Measurements from ENCODE around the gene MRPL53.

MRPL53 gene

GRCh38 chr2:74438248-74438647 is 34.2 kb downstream of the MRPL53 start:
- Histone ChIP-seq H3K27me3 (peaks cover 61% of the 10 kb centered on the region), H3K36me3 (no peaks in the 10 kb centered on the region), H3K4me3 (ENCODE audit: low read depth in 1 of 2, low read length in 1 of 2) (no peak overlapping the region), H3K9me3 (no peaks in the 10 kb centered on the region), H3K27ac (no peak overlapping the region), H3K4me1 (ENCODE audit: control insufficient read depth in 1 of 2, insufficient read depth in 1 of 2, low read depth in 1 of 2, low read length in 1 of 2) (peaks cover 14 to 19% of the 10 kb centered on the region in 2 experiments)
- TF ChIP-seq CTCF (IDR thresholded peaks at IDR 0.05): no peak

- Histone ChIP-seq H3K4me1 (ENCODE audit: control insufficient read depth in 1 of 2, insufficient read depth in 1 of 2, low read depth in 1 of 2, low read length in 1 of 2) (peaks cover 12 to 17% of the 10 kb centered on the region in 2 experiments), H3K27me3 (peaks cover 50% of the 10 kb centered on the region), H3K9me3 (no peaks in the 10 kb centered on the region), H3K36me3 (no peaks in the 10 kb centered on the region), H3K27ac (no peak overlapping the region), H3K4me3 (ENCODE audit: low read depth in 1 of 2, low read length in 1 of 2) (no peak overlapping the region)
- TF ChIP-seq CTCF (IDR thresholded peaks at IDR 0.05): no peak
Observed at GRCh38 chr2:74436848-74437695, 35.4 kb downstream of the MRPL53 start.

GRCh38 chr2:74436111-74436805 is 36.2 kb downstream of the MRPL53 start:
- Histone ChIP-seq H3K4me3 (ENCODE audit: low read depth in 1 of 2, low read length in 1 of 2) (no peak overlapping the region), H3K27ac (no peak overlapping the region), H3K36me3 (no peaks in the 10 kb centered on the region), H3K27me3 (peaks cover 42% of the 10 kb centered on the region), H3K9me3 (no peaks in the 10 kb centered on the region), H3K4me1 (ENCODE audit: control insufficient read depth in 1 of 2, insufficient read depth in 1 of 2, low read depth in 1 of 2, low read length in 1 of 2) (peaks cover 5 to 9% of the 10 kb centered on the region in 2 experiments)
- no peak for TF ChIP-seq CTCF (IDR thresholded peaks at IDR 0.05)

GRCh38 chr2:74430502-74430901 is 42.0 kb downstream of the MRPL53 start:
- no peaks in the 10 kb centered on the region for H3K36me3 ChIP-seq
- no peaks in the 10 kb centered on the region for H3K9me3 ChIP-seq
- no peaks in the 10 kb centered on the region for H3K27me3 ChIP-seq
- H3K4me3 ChIP-seq (ENCODE audit: low read depth in 1 of 2, low read length in 1 of 2): no peak overlapping the region
- no peak for TF ChIP-seq CTCF (IDR thresholded peaks at IDR 0.05)
- H3K27ac ChIP-seq: no peak overlapping the region
- H3K4me1 ChIP-seq (ENCODE audit: control insufficient read depth in 1 of 2, insufficient read depth in 1 of 2, low read depth in 1 of 2, low read length in 1 of 2): no peaks in the 10 kb centered on the region

- Histone ChIP-seq H3K9me3 (no peaks in the 10 kb centered on the region), H3K4me1 (ENCODE audit: control insufficient read depth in 1 of 2, insufficient read depth in 1 of 2, low read depth in 1 of 2, low read length in 1 of 2) (no peaks in the 10 kb centered on the region), H3K27ac (no peak overlapping the region)
Observed at GRCh38 chr2:74429487-74430451, 42.7 kb downstream of the MRPL53 start.

More at GRCh38 chr2:74429487-74430451, 42.7 kb downstream of the MRPL53 start:
- Histone ChIP-seq H3K4me3 (ENCODE audit: low read depth in 1 of 2, low read length in 1 of 2) (no peak overlapping the region), H3K27me3 (no peaks in the 10 kb centered on the region), H3K36me3 (no peaks in the 10 kb centered on the region)
- no peak for TF ChIP-seq CTCF (IDR thresholded peaks at IDR 0.05)

Data from neutrophil (primary cell).